ENCODE results near the gene GRIN2A.

- TF ChIP-seq CTCF (IDR thresholded peaks at IDR 0.05; ENCODE audit: insufficient read depth, low read length) (no peak), POLR2AphosphoS5 (IDR thresholded peaks at IDR 0.05; ENCODE audit: low read depth) (no peak), REST (IDR thresholded peaks at IDR 0.05; ENCODE audit: insufficient replicate concordance, low read depth) (no peak)
Observed at GRCh38 chr16:9798474-9798873, 383.8 kb downstream of the GRIN2A start.

All from HL-60 (cell line).